ENCODE results near the gene SLC6A11.

- TF ChIP-seq CTCF (IDR thresholded peaks at IDR 0.05) = no peak
- TF ChIP-seq POLR2A (IDR thresholded peaks at IDR 0.05) = no peak
Observed at GRCh38 chr3:10926811-10927521, 110.9 kb downstream of the SLC6A11 start.

Measured in lower leg skin (tissue), 3 donors.